Smooth muscle cell of the umbilical artery (primary cell): ENCODE measurements around the gene OR6C65. TPM values are rescaled to one million over a fixed set of nuclear protein-coding genes. Genes with fewer than 3 reads are reported as not detected.

Experiments
- total RNA-seq: library from RNA; depleted of rRNA; stranded (reverse); fragments of >200 nt; gene quantifications from 2 replicates; pipeline ENCODE4 v1.2.3, GENCODE V29; 2014

The OR6C65 gene
- total RNA-seq = not detected in 2 replicates

DNA sequence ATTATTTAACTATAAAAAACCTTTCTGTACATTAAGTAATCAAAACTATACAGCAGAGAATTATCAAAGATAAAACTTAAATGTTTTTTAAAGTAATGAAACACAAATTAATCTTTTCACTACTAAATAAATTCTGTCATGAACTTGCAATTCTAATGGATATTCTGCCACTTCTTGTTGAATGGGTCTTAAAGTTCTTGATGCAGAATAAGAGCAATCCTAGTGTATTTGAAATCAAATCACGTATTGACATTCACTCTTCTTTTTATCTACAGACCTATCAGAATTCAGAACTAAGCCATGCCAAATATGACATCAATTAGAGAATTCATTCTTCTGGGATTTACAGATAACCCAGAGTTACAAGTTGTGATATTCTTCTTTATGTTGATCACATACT lies at the start of gene OR6C65:
Gene OR6C65, plus strand, starts transcription at position 301 of the 400 bp plus-strand sequence. Its CDS starts 0 bp downstream, at position 301.

DNA sequence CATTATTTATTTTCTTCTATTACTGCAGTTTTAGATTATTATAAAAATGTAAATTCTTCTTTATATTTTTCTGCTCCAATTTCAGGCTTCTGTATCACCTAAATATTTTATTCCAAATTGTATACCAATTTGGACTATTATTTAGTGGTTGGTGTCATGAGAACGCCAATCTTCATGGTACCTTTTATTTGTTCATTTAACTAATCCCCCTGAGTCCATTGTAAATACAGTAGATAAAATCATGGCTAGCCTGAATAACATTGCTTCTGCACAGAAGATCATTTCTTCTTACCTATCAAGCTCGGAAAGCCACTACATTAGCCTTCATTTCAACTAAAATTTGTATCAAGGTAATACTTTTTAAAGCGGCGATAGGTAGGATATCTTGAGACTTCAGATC lies 37.7 kb upstream of the OR6C65 start, which contains the start of gene OR6C75:
Gene OR6C75, plus strand, starts transcription at position 301 of the 400 bp plus-strand sequence. CDS start 2,136 bp downstream, outside the sequence.

DNA sequence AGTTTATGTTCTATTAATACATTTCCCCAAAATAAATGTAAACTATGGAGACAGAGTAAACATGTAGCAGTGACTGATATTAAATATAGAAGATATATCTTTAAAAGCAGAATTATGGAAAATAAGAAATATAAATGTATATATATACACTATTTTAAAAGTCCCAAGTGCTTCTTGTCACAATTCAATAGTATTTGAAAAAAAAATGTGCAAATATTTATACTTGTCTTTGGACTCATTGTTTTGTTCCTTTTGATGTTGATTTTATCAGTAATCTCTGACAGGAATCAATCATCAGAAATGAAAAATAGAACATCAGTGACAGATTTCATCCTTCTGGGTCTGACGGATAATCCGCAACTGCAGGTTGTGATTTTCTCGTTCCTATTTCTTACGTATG lies 25.6 kb downstream of the OR6C65 start, which contains the start of gene OR6C76:
Gene OR6C76, plus strand, starts transcription at position 301 of the 400 bp plus-strand sequence. Its CDS starts 0 bp downstream, at position 301.

DNA sequence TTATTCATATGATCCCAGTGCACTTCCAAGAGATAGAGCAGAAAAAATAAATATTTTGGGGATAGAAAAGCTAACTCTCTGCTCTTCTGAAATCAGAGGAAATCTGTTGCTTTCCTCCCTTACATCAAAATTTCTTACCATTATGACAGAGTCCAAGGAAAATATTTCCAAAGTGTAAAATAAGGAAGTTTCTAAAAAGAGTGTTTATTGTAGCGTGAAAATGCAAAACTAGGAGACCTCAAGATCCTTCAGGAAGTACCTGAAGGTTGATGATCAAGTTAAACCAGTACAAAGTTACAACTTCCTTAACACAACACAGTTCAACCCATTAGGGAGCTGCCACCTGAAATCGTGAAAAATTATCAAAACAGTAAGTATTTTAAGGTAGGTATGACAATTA lies 43.4 kb downstream of the OR6C65 start, which contains the start of gene OR6C2:
Gene OR6C2, plus strand, starts transcription at position 301 of the 400 bp plus-strand sequence. CDS start 8,138 bp downstream, outside the sequence.

Other genes starting within 250 kb of the OR6C65 start
- gene OR10A7, start 179.5 kb upstream of the OR6C65 start, total RNA-seq = not detected in 2 replicates
- gene OR6C74, start 155.9 kb upstream of the OR6C65 start, total RNA-seq = not detected in 2 replicates
- gene OR6C6, start 104.0 kb upstream of the OR6C65 start, total RNA-seq = not detected in 2 replicates
- gene OR6C1, start 86.2 kb upstream of the OR6C65 start, total RNA-seq = not detected in 2 replicates
- not detected in 2 replicates for gene OR6C3, start 69.8 kb upstream of the OR6C65 start, total RNA-seq
- not detected in 2 replicates for gene OR6C75, start 37.6 kb upstream of the OR6C65 start, total RNA-seq
- gene OR6C76, start 25.7 kb downstream of the OR6C65 start, total RNA-seq = not detected in 2 replicates
- not detected in 2 replicates for gene OR6C2, start 43.5 kb downstream of the OR6C65 start, total RNA-seq
- gene OR6C70, start 69.6 kb downstream of the OR6C65 start, total RNA-seq = not detected in 2 replicates
- gene OR6C68, start 91.8 kb downstream of the OR6C65 start, total RNA-seq = not detected in 2 replicates
- gene OR6C4, start 149.1 kb downstream of the OR6C65 start, total RNA-seq = not detected in 2 replicates
- gene OR2AP1, start 171.9 kb downstream of the OR6C65 start, total RNA-seq = not detected in 2 replicates
- not detected in 2 replicates for gene OR10P1, start 236.4 kb downstream of the OR6C65 start, total RNA-seq